ENCODE results near the gene SSTR5.

DNA sequence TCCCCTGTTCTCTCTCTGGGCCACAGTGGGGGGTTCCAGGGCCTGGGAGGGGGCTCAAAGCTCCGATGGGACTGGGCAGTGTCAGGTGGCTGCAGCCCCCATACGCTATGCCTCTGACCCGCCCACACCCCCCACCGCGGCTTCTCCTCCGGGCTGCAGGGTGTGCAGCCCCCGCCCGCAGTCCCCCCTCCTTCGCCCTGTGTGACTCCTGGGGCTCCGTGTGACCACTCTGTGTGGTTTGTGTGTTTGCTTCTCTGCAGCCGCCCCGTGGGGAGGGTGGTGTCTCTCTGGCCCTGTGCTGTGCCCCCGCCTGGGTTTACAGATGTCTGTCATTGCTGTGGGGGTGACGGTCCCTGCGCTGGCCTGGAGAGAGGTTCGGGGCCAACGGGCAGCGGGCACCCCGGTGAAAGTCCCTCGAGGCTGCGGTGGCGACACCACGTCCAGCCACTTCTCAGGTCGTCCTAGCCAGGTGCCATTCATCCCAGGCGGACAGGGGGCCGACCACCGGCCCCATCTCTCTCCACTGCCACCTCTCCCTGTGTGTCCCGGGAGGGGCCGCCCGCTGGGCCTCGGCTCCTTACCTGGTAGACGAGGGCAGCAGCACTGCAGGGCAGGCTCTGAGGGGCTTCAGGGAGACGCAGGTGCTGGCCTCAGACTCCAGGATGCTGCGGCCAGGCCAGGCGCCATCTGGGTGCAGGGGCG is 5.5 kb downstream of the SSTR5 start:
- TF ChIP-seq POLR2A (IDR thresholded peaks at IDR 0.05; ENCODE audit: low read length) = no peak
- no peak for TF ChIP-seq GATA1 (IDR thresholded peaks at IDR 0.05; ENCODE audit: low read depth, low read length)

Measured in erythroblast (primary cell).